H1 (cell line): ENCODE results near the gene KRT76. TPM values are rescaled to one million over a fixed set of nuclear protein-coding genes. Genes with fewer than 3 reads are reported as not detected.

Experiments
- CTCF ChIA-PET: fragments of 300-600 bp; sonication (Branson Sonifier 250); formaldehyde crosslinking; loops from one replicate; lab custom pipeline; 2021; ENCODE audit not compliant: partially characterized antibody; lab: Charles Lee
- POLR2A ChIA-PET: fragments of 300-600 bp; sonication (Branson Sonifier 250); formaldehyde crosslinking; loops from one replicate; lab custom pipeline; 2021; ENCODE audit warnings: inconsistent platforms; ENCODE audit not compliant: partially characterized antibody; lab: Charles Lee
- DNase-seq, 2 experiments: peaks; one replicate each; pipeline versions ENCODE4 v3.0.0 to v3.0.0-alpha.2; 2010 to 2022; ENCODE audit warnings: low spot score in 2 of 2, low read depth in 1 of 2, mixed read lengths in 1 of 2
- FAIRE-seq: peaks from 2 replicates; lab custom pipeline; 2011; peaks lifted over from hg19 to GRCh38; lab: Jason Lieb, UNC
- H2AFZ ChIP-seq: 2 replicates; pipeline ENCODE4 v1.8.1; 2012; ENCODE audit warnings: low read length, inconsistent platforms
- H2AK5ac ChIP-seq: 2 replicates; pipeline ENCODE4 v1.6.1; 2013; ENCODE audit warnings: low read depth, low read length
- H2BK120ac ChIP-seq: replicated peaks from 2 replicates; pipeline ENCODE3; 2013; ENCODE audit warnings: low read depth, low read length, inconsistent platforms
- H2BK12ac ChIP-seq: 2 replicates; pipeline ENCODE4 v1.6.1; 2013; ENCODE audit warnings: low read depth, low read length
- H2BK15ac ChIP-seq: 2 replicates; pipeline ENCODE4 v1.6.1; 2013; ENCODE audit warnings: low read length
- H2BK20ac ChIP-seq: 2 replicates; pipeline ENCODE4 v1.6.1; 2013; ENCODE audit warnings: low read length
- H2BK5ac ChIP-seq: 2 replicates; pipeline ENCODE4 v1.6.1; 2013; ENCODE audit warnings: low read depth, low read length
- H3K14ac ChIP-seq: 2 replicates; pipeline ENCODE4 v1.6.1; 2013; ENCODE audit warnings: inconsistent platforms; ENCODE audit not compliant: insufficient read length
- H3K18ac ChIP-seq: 2 replicates; pipeline ENCODE4 v1.6.1; 2013; ENCODE audit warnings: low read length; ENCODE audit errors: extremely low read depth
- H3K23ac ChIP-seq: 2 replicates; pipeline ENCODE4 v1.6.1; 2013; ENCODE audit warnings: inconsistent platforms; ENCODE audit not compliant: insufficient read length
- H3K23me2 ChIP-seq: 2 replicates; pipeline ENCODE4 v1.6.1; 2013; ENCODE audit warnings: low read depth, low read length
- H3K27ac ChIP-seq: 2 replicates; pipeline ENCODE4 v1.6.1; 2011; ENCODE audit warnings: low read depth, low read length, inconsistent platforms
- H3K27me3 ChIP-seq, 4 experiments: replicated peaks in 1 of 4; 1 replicate in 1 of 4; 2 replicates in 3 of 4; pipeline versions ENCODE4 v1.6.1 to v1.8.1; 2011 to 2013; ENCODE audit warnings: low read length in 3 of 4, mild to moderate bottlenecking in 3 of 4, inconsistent platforms in 2 of 4, mixed read lengths in 2 of 4, moderate library complexity in 1 of 4; ENCODE audit not compliant: control insufficient read depth in 3 of 4, insufficient read depth in 3 of 4; ENCODE audit errors: extremely low read depth in 1 of 4
- H3K36me3 ChIP-seq, 4 experiments: 2 replicates each; pipeline versions ENCODE4 v1.6.1 to v1.8.1; 2011 to 2013; ENCODE audit warnings: mild to moderate bottlenecking in 4 of 4, low read length in 3 of 4, moderate library complexity in 2 of 4, control low read depth in 1 of 4, inconsistent platforms in 1 of 4; ENCODE audit not compliant: insufficient read depth in 4 of 4, control insufficient read depth in 2 of 4
- H3K4ac ChIP-seq: replicated peaks from 2 replicates; pipeline ENCODE3; 2013; ENCODE audit warnings: low read length, low read depth, mixed read lengths, inconsistent platforms; ENCODE audit not compliant: insufficient read length
- H3K4me1 ChIP-seq, 4 experiments: replicated peaks in 1 of 4; 1 replicate in 1 of 4; 2 replicates in 3 of 4; pipeline versions ENCODE4 v1.6.1 to v1.8.1; 2011 to 2013; ENCODE audit warnings: low read length in 3 of 4, inconsistent platforms in 2 of 4, mixed read lengths in 1 of 4; ENCODE audit not compliant: insufficient read depth in 4 of 4, control insufficient read depth in 3 of 4
- H3K4me2 ChIP-seq, 2 experiments: 2 replicates each; pipeline versions ENCODE4 v1.6.1 to v1.8.1; 2011 to 2013; ENCODE audit warnings: low read depth in 2 of 2, low read length in 2 of 2, control low read depth in 1 of 2, inconsistent platforms in 1 of 2, mild to moderate bottlenecking in 1 of 2; ENCODE audit not compliant: insufficient read depth in 1 of 2
- H3K4me3 ChIP-seq, 4 experiments: fragments of 200-600, 300-600 bp in 1 of 4; sonication (generic), shearing (Covaris generic), sonication (Bioruptor Twin) in 1 of 4; 2 replicates each; pipeline versions ENCODE4 v1.5.1 to v1.8.1; 2011 to 2016; ENCODE audit warnings: low read length in 4 of 4, low read depth in 3 of 4, control low read depth in 2 of 4, inconsistent platforms in 2 of 4, mild to moderate bottlenecking in 2 of 4, mixed read lengths in 1 of 4, moderate library complexity in 1 of 4; ENCODE audit not compliant: insufficient read depth in 2 of 4; ENCODE audit errors: extremely low read depth in 1 of 4
- H3K56ac ChIP-seq: replicated peaks from 2 replicates; pipeline ENCODE3; 2013; ENCODE audit warnings: low read depth, mild to moderate bottlenecking, mixed read lengths, low read length, inconsistent platforms; ENCODE audit not compliant: insufficient read length
- H3K79me1 ChIP-seq: 2 replicates; pipeline ENCODE4 v1.6.1; 2013; ENCODE audit warnings: low read depth, low read length, control low read depth
- H3K79me2 ChIP-seq, 2 experiments: 2 replicates each; pipeline versions ENCODE4 v1.6.1 to v1.8.1; 2012 to 2013; ENCODE audit warnings: low read length in 2 of 2, mild to moderate bottlenecking in 2 of 2, inconsistent platforms in 1 of 2; ENCODE audit not compliant: insufficient read depth in 2 of 2, control insufficient read depth in 1 of 2
- H3K9ac ChIP-seq, 4 experiments: replicated peaks in 1 of 4; 1 replicate in 1 of 4; 2 replicates in 3 of 4; pipeline versions ENCODE4 v1.6.1 to v1.8.1; 2011 to 2013; ENCODE audit warnings: low read depth in 3 of 4, low read length in 3 of 4, control low read depth in 2 of 4, mild to moderate bottlenecking in 2 of 4, moderate library complexity in 2 of 4, inconsistent platforms in 1 of 4; ENCODE audit errors: extremely low read depth in 1 of 4
- H3K9me3 ChIP-seq, 2 experiments: 2 replicates each; pipeline versions ENCODE4 v1.6.1 to v1.8.1; 2012 to 2013; ENCODE audit warnings: mild to moderate bottlenecking in 2 of 2, moderate library complexity in 2 of 2, control low read depth in 1 of 2, inconsistent platforms in 1 of 2, low read depth in 1 of 2, low read length in 1 of 2, mixed read lengths in 1 of 2; ENCODE audit not compliant: insufficient read depth in 2 of 2
- H4K20me1 ChIP-seq, 2 experiments: replicated peaks in 1 of 2; 2 replicates each; pipeline versions ENCODE3 to v1.8.1; 2011 to 2013; ENCODE audit warnings: inconsistent platforms in 2 of 2, low read length in 2 of 2, mild to moderate bottlenecking in 1 of 2; ENCODE audit not compliant: insufficient read depth in 2 of 2, control insufficient read depth in 1 of 2
- H4K5ac ChIP-seq: 2 replicates; pipeline ENCODE4 v1.6.1; 2013; ENCODE audit warnings: low read length, low read depth, mixed read lengths, inconsistent platforms; ENCODE audit not compliant: insufficient read length
- H4K8ac ChIP-seq: 2 replicates; pipeline ENCODE4 v1.8.0; 2013; ENCODE audit warnings: mild to moderate bottlenecking, moderate library complexity, low read length, inconsistent platforms; ENCODE audit not compliant: insufficient read depth; ENCODE audit errors: extremely low read depth
- H4K91ac ChIP-seq: replicated peaks from 2 replicates; pipeline ENCODE3; 2013; ENCODE audit warnings: low read length, mixed read lengths, inconsistent platforms; ENCODE audit not compliant: insufficient read length
- ATF3 ChIP-seq: IDR thresholded peaks from 2 replicates; pipeline ENCODE4 v1.6.1; 2011; ENCODE audit warnings: low read depth, mild to moderate bottlenecking, low read length; ENCODE audit not compliant: insufficient read depth
- CTBP2 ChIP-seq: IDR thresholded peaks from 2 replicates; pipeline ENCODE4 v1.7.0; 2011; ENCODE audit warnings: borderline replicate concordance, mild to moderate bottlenecking, moderate library complexity, mixed read lengths, low read length; ENCODE audit not compliant: insufficient read depth, insufficient read length
- FOSL1 ChIP-seq: IDR thresholded peaks from 2 replicates; pipeline ENCODE4 v1.6.1; 2011; ENCODE audit warnings: mild to moderate bottlenecking, low read depth, low read length, moderate library complexity; ENCODE audit not compliant: insufficient read depth
- GABPA ChIP-seq: IDR thresholded peaks from 2 replicates; pipeline ENCODE4 v1.6.1; 2011; ENCODE audit warnings: mild to moderate bottlenecking, low read length, moderate library complexity, borderline replicate concordance; ENCODE audit not compliant: insufficient read depth
- NANOG ChIP-seq: IDR thresholded peaks from 2 replicates; pipeline ENCODE4 v1.6.1; 2011; ENCODE audit warnings: low read length, low read depth, mild to moderate bottlenecking, inconsistent platforms; ENCODE audit not compliant: insufficient read depth, poor library complexity, severe bottlenecking
- RBBP5 ChIP-seq: IDR thresholded peaks from 2 replicates; pipeline ENCODE4 v1.7.1; 2012; ENCODE audit warnings: low read depth, mild to moderate bottlenecking, inconsistent platforms, low read length, moderate library complexity, borderline replicate concordance
- YY1 ChIP-seq: IDR thresholded peaks from 2 replicates; pipeline ENCODE4 v1.6.1; 2011; ENCODE audit warnings: low read depth, mild to moderate bottlenecking, low read length
- WGBS, 2 experiments: shearing (Covaris generic) in 1 of 2; methylation state at CpG; one replicate each; pipeline versions ENCODE4 v1.1.6 to v1.1.7; 2013 to 2015; ENCODE audit warnings: low lambda C conversion rate in 2 of 2, mixed read lengths in 2 of 2, inconsistent platforms in 1 of 2, low coverage in 1 of 2, missing lambda C conversion rate in 1 of 2; ENCODE audit not compliant: insufficient replicate concordance in 2 of 2, insufficient coverage in 1 of 2, insufficient read length in 1 of 2; ENCODE audit errors: extremely low coverage in 1 of 2, missing lambda C conversion rate in 1 of 2; 5-methylcytosine and 5-hydroxymethylcytosine counted together
- polyA plus RNA-seq, 7 experiments: library from polyadenylated mRNA; depleted of rRNA in 3 of 7; stranded (reverse) in 5 of 7; unstranded in 2 of 7; fragments of >200 nt in 5 of 7; fragments of 200-250 nt in 2 of 7; gene quantifications; 1 replicate in 5 of 7; 2 replicates in 1 of 7; 4 replicates in 1 of 7; pipeline versions ENCODE4 v1.2.1 to v1.2.3, GENCODE V29; 2011 to 2013; ENCODE audit warnings: missing spikeins in 2 of 7, mixed read lengths in 2 of 7
- total RNA-seq: library from RNA; stranded (reverse); fragmentation: NEBNext Ultra II Directional; extraction: Animal tissue kit (Norgen Biotek cat#: 25700); gene quantifications from 2 replicates; pipeline ENCODE4 v1.2.1, GENCODE V29; 2021

KRT76 gene
- total and polyA plus RNA-seq, 2 of the 8 experiments (the other 6 are each of a cell fraction or from before 2014, with no cell fraction given), result not detected

GRCh38 chr12:52812749-52813148 lies 35.6 kb upstream of the KRT76 start:
- no peaks in the 10 kb centered on the region for H3K79me1 ChIP-seq
- no peak overlapping the region for H2BK120ac ChIP-seq
- H3K36me3 ChIP-seq, result no peaks in the 10 kb centered on the region
- H3K9me3 ChIP-seq, result no peaks in the 10 kb centered on the region
- FAIRE-seq (no peak), DNase-seq (no peak)
- ChIA-PET POLR2A (interaction anchor here (0.5 kb wide), 1 partner anchor 61 kb away, joined by 3 read pairs; no protein-coding TSS in a partner anchor), CTCF (interaction anchor here (0.5 to 1.6 kb wide), 11 partner anchors 15 to 533 kb away, joined by 3 to 5 read pairs (median 3); no protein-coding TSS in a partner anchor)
- H4K20me1 ChIP-seq, result no peaks in the 10 kb centered on the region
- no peak for TF ChIP-seq GABPA
- no peak for TF ChIP-seq ATF3
- no peak for TF ChIP-seq NANOG
- TF ChIP-seq RBBP5, result no peak
- TF ChIP-seq CTBP2, result no peak
- TF ChIP-seq FOSL1, result no peak
- no peak for TF ChIP-seq YY1
- no peaks in the 10 kb centered on the region for H3K79me2 ChIP-seq
- no peak overlapping the region for H2BK5ac ChIP-seq
- H4K5ac ChIP-seq, result no peak overlapping the region
- H2BK12ac ChIP-seq, result no peak overlapping the region
- H3K18ac ChIP-seq, result no peak overlapping the region
- H3K27me3 ChIP-seq, result no peaks in the 10 kb centered on the region
- H3K9ac ChIP-seq, result no peak overlapping the region
- no peaks in the 10 kb centered on the region for H3K4me1 ChIP-seq
- no peak overlapping the region for H3K4ac ChIP-seq
- no peak overlapping the region for H3K23ac ChIP-seq
- no peak overlapping the region for H2AK5ac ChIP-seq
- 86% methylated on average over 3 of the region's 3 CpGs; no CpG with 5 or more reads in 1 of the 2 experiments for WGBS, 2 experiments
- no peak overlapping the region for H4K91ac ChIP-seq
- no peak overlapping the region for H3K4me2 ChIP-seq
- H3K56ac ChIP-seq, result no peak overlapping the region
- H4K8ac ChIP-seq, result no peak overlapping the region
- no peak overlapping the region for H3K14ac ChIP-seq
- H3K27ac ChIP-seq, result no peak overlapping the region
- no peaks in the 10 kb centered on the region for H3K23me2 ChIP-seq
- H3K4me3 ChIP-seq, result no peak overlapping the region
- H2BK20ac ChIP-seq, result no peak overlapping the region
- no peak overlapping the region for H2BK15ac ChIP-seq
- H2AFZ ChIP-seq, result no peak overlapping the region
